ENCODE measurements around the gene KIF27.

GRCh38 chr9:83927591-83927990, 6.4 kb upstream of the KIF27 start:
- TF ChIP-seq CTCF (IDR thresholded peaks at IDR 0.05), result no peak
- TF ChIP-seq POLR2A (IDR thresholded peaks at IDR 0.05), result no peak
